ENCODE measurements around the gene DOK6. TPM values are rescaled to one million over a fixed set of nuclear protein-coding genes. Genes with fewer than 3 reads are reported as not detected.

DOK6 gene
- total and polyA plus RNA-seq, 2 of the 13 experiments (the other 11 are each of a cell fraction or from before 2014, with no cell fraction given): 17.0 to 17.2 TPM

- TF ChIP-seq ISX (CRISPR knock-in tag; conservative IDR thresholded peaks at IDR 0.05) (no peak), CENPBD1 (CRISPR knock-in tag; IDR thresholded peaks at IDR 0.05; ENCODE audit: borderline replicate concordance, low read depth) (no peak), ZKSCAN1 (IDR thresholded peaks at IDR 0.05; ENCODE audit: low read length) (no peak), ATF5 (CRISPR knock-in tag; IDR thresholded peaks at IDR 0.05; ENCODE audit: low read depth) (no peak), THAP7 (CRISPR knock-in tag; IDR thresholded peaks at IDR 0.05) (no peak), XBP1 (CRISPR knock-in tag; IDR thresholded peaks at IDR 0.05) (no peak), NFKBIZ (CRISPR knock-in tag; IDR thresholded peaks at IDR 0.05) (no peak), HOXD1 (CRISPR knock-in tag; IDR thresholded peaks at IDR 0.05) (no peak), CREB3 (CRISPR knock-in tag; IDR thresholded peaks at IDR 0.05) (no peak), ETV5 (CRISPR knock-in tag; IDR thresholded peaks at IDR 0.05; ENCODE audit: borderline replicate concordance) (peak; percentile 95), ZNF761 (CRISPR knock-in tag; conservative IDR thresholded peaks at IDR 0.05) (no peak), TEAD2 (CRISPR knock-in tag; IDR thresholded peaks at IDR 0.05) (no peak), SP1 (IDR thresholded peaks at IDR 0.05) (no peak), SP1 (CRISPR knock-in tag; IDR thresholded peaks at IDR 0.05) (no peak), NR3C1 (CRISPR knock-in tag; IDR thresholded peaks at IDR 0.05) (no peak), ZNF567 (CRISPR knock-in tag; IDR thresholded peaks at IDR 0.05; ENCODE audit: borderline replicate concordance) (no peak), THAP9 (CRISPR knock-in tag; IDR thresholded peaks at IDR 0.05; ENCODE audit: borderline replicate concordance) (no peak), MNT (IDR thresholded peaks at IDR 0.05) (no peak), CTCF (CRISPR knock-in tag; IDR thresholded peaks at IDR 0.05) (no peak), MIXL1 (CRISPR knock-in tag; IDR thresholded peaks at IDR 0.05) (peak; percentile 79; the same call in 1 of the 2 replicates), NFYB (CRISPR knock-in tag; IDR thresholded peaks at IDR 0.05) (no peak), ZNF772 (CRISPR knock-in tag; IDR thresholded peaks at IDR 0.05) (peak; percentile 67; the same call in 1 of the 2 replicates)
Observed at GRCh38 chr18:69752737-69753380, 352.2 kb downstream of the DOK6 start (continued).
